Dermis blood vessel endothelial cell (primary cell): ENCODE measurements around the gene WDR4. TPM values are rescaled to one million over a fixed set of nuclear protein-coding genes. Genes with fewer than 3 reads are reported as not detected.
"Not testable (repeated sequence)": the region's sequence is repeated elsewhere in the genome, so short reads cannot be mapped to it uniquely, and the experiment has no call there.

Experiments
- DNase-seq: peaks from one replicate; pipeline ENCODE4 v3.0.0; 2010
- total RNA-seq: library from RNA; depleted of rRNA; stranded (reverse); fragments of >200 nt; gene quantifications from 2 replicates; pipeline ENCODE4 v1.2.3, GENCODE V29; 2014

The WDR4 gene
- total RNA-seq, 1 donor from 2014 or later: 16.3 TPM

GRCh38 chr21:42838212-42838690, 41.1 kb downstream of the WDR4 start:
- not testable (repeated sequence) for DNase-seq

GRCh38 chr21:42837421-42838211, 41.7 kb downstream of the WDR4 start:
- DNase-seq: no peak

- DNase-seq: no peak
Observed at GRCh38 chr21:42836767-42837301, 42.5 kb downstream of the WDR4 start.

- DNase-seq: no peak
Observed at GRCh38 chr21:42836402-42836666, 43.0 kb downstream of the WDR4 start.

GRCh38 chr21:42835611-42836401, 43.5 kb downstream of the WDR4 start:
- DNase-seq: no peak

GRCh38 chr21:42835211-42835610, 44.1 kb downstream of the WDR4 start:
- no peak for DNase-seq

- DNase-seq: no peak
Observed at GRCh38 chr21:42834726-42835191, 44.6 kb downstream of the WDR4 start.

GRCh38 chr21:42833859-42834725, 45.2 kb downstream of the WDR4 start:
- no peak for DNase-seq

GRCh38 chr21:42833439-42833815, 45.9 kb downstream of the WDR4 start:
- DNase-seq: peak; percentile 55

- not testable (repeated sequence) for DNase-seq
Observed at GRCh38 chr21:42832321-42832630, 47.1 kb downstream of the WDR4 start.

- no peak for DNase-seq
Observed at GRCh38 chr21:42830456-42831455, 48.6 kb downstream of the WDR4 start.

GRCh38 chr21:42829954-42830353, 49.4 kb downstream of the WDR4 start:
- no peak for DNase-seq

- DNase-seq: no peak
Observed at GRCh38 chr21:42829417-42829816, 49.9 kb downstream of the WDR4 start.

- no peak for DNase-seq
Observed at GRCh38 chr21:42827588-42827987, 51.8 kb downstream of the WDR4 start.

GRCh38 chr21:42820616-42821465, 58.5 kb downstream of the WDR4 start:
- no peak for DNase-seq

- no peak for DNase-seq
Observed at GRCh38 chr21:42819861-42820615, 59.3 kb downstream of the WDR4 start.

- DNase-seq: peak; percentile 77
Observed at GRCh38 chr21:42818328-42818749, 61.0 kb downstream of the WDR4 start.

GRCh38 chr21:42815217-42815616, 64.1 kb downstream of the WDR4 start:
- no peak for DNase-seq

GRCh38 chr21:42812528-42813241, 66.7 kb downstream of the WDR4 start:
- not testable (repeated sequence) for DNase-seq
